Posterior cingulate gyrus (tissue), 11 donors: Measurements from ENCODE around the gene GPR34.
"Not testable (repeated sequence)": the region's sequence is repeated elsewhere in the genome, so short reads cannot be mapped to it uniquely, and the experiment has no call there.

Source experiments
- DNase-seq, 10 donors: peaks; one replicate each; pipeline versions ENCODE4 v3.0.0 to v3.0.0-alpha.2; 2020 to 2021; ENCODE audit warnings: mixed read lengths in 3 of 10
- intact Hi-C: fragments of 100-400 bp; cut with DNase I; formaldehyde crosslinking; loops from one replicate; pipeline ENCODE4 v1.15.1; 2023

Gene GPR34

GRCh38 chrX:41692162-41692749 lies 3.5 kb downstream of the GPR34 start:
- intact Hi-C loops: no loop called here
- DNase-seq: no peak

- no peak for DNase-seq
- intact Hi-C loops: no loop called here
These were observed 4.3 kb downstream of the GPR34 start for GRCh38 chrX:41693024-41693423.

- intact Hi-C loops: no loop called here
- DNase-seq: no peak
These were observed 6.7 kb downstream of the GPR34 start for GRCh38 chrX:41695426-41695825.

- DNase-seq: no peak
- intact Hi-C loops: no loop called here
These were observed 14.8 kb downstream of the GPR34 start for GRCh38 chrX:41703574-41704029.

- intact Hi-C loops: no loop called here
- no peak for DNase-seq
These were observed 16.3 kb downstream of the GPR34 start for GRCh38 chrX:41705042-41705441.

DNA sequence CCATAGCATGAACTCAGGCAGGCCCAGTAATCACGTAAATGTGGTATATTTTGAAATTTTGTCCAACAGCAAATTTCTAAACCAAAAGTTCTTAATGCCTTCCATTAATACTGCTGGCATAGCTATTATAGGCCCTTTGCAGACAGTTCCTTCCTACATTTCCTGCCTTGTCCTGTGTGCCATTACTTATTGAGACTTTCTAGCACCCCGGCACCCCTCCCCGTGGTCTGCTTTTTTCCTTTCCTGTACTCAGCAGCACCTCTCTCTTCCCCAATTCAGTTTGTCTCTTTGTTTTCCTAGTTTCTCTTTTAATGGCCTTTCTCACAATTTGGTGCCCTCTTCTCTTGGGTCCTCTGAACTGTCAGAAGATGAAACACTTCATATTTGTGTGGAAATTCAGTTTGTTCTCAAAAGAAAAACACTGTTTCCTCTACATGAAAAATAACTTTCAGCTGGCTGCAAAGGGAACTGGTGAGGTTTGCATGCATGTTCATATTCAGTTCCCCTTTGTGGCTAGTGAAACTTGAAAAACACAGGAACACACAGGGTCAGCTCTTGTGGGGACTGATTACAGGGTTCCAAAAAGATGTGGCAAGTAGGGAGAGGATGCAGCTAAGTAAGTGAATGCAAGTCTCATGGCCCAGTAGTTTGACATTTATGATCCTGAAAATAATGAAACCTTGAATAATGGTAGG lies 17.1 kb downstream of the GPR34 start:
- intact Hi-C loops: no loop called here
- peak in 1 of 10 donors; percentile 76 for DNase-seq

DNA sequence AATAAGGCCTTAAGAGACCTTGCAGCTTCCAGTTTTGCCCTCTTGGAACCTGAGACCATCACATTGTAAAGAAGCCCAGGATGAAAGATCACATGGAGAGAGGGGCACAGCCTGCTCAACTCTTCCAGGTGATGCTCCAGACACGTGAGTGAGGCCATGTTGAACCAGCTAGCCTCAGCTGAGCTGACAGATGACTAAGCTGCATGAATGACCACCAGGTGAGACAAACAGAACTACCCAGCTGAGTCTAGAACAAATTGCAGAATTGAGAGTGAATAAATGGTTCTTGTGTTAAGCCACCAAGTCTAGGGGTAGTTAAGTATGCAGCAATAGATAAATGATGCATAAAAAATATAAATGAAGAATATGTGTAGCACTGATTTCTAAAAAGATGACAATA lies 18.4 kb downstream of the GPR34 start:
- intact Hi-C loops: no loop called here
- DNase-seq: no peak

DNA sequence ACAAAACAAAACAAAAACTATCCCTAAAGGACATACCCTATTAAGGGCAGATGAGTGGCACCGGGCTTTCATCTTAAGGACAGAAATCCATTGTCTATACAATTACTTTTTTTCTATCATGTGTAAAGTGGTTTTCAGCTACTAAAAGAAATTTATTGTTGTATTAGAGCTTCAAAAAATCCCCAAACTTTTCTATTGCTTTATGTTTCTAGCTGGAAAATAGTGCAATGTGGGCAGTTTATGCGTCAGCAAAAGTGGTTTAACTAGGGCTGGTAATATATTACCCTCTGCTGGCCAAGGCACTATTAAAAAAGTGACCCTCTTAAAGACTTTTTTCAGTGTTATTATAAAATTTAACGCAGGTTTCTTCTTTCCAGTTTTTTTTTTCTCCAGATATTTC lies 19.7 kb downstream of the GPR34 start:
- no peak for DNase-seq
- intact Hi-C loops: no loop called here

DNA sequence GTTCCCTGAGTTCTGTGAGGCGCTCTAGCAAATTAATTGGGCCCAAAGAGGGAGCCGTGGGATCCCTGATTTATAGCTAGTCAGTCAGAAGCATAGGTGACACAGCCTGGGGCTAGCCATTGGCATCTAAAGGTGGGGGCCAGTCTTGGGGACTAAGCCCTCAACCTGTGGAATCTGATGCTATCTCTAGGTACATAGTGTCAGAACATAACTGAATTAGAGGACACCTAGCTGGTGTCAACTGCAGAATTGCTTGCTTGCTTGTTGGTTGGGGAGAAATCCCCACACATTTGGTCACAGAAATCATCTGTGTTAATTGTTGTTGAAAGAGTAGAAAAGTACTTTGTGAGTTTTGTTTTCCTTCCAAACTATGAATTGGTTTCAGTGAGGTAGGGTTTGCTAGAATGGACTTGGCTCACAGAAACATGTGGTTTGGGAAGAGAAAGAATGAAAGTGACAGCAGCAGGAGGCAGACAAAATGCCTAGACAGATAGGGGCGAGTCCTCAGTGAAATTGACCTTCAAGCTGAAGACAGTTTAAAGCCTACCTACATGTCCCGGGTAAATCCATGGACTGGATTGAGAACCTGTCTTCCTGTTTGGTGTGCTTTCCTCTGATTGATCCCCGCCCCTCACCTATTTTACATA lies 22.4 kb downstream of the GPR34 start:
- no peak for DNase-seq
- intact Hi-C loops: no loop called here

- intact Hi-C loops: no loop called here
- no peak for DNase-seq
These were observed 27.4 kb downstream of the GPR34 start for GRCh38 chrX:41716222-41716621.

DNA sequence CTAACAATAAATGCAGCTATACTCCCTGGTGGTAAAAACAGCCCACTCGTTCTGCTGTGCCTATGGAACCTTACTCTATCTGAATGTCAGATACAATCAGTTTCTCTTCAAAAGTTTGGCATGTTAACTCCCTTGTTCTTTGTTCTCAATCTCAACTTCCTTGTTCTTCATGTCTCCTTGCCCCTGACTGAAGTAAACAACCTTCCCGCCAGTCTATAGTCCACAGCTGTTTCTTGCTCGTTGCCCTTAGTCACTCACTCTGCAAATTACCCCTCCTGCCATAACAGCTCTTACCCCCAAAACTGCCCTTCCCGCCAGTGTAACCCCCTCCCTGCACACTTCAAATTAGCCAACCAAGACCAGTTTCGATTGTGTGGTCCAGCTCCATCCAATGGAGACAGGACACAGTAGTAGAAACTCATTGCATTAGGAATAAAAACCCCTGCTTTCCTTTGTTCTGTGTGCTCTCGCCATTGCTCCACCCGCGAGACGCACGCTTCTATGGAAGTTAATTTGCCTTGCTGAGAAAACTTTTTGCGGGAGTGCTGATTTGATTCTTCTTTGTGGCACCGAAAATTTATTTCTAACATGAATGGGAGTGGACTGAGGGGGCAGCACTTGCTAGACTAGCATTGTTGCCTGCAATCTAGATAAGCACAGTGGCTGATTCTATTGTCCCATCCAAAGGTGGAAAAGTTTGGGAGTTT lies 28.1 kb downstream of the GPR34 start:
- intact Hi-C loops: no loop called here
- no peak for DNase-seq

GRCh38 chrX:41718481-41719235 lies 29.9 kb downstream of the GPR34 start:
- no peak for DNase-seq
- intact Hi-C loops: no loop called here

GRCh38 chrX:41719610-41720009 lies 30.8 kb downstream of the GPR34 start:
- intact Hi-C loops, DNase-seq: not testable (repeated sequence)

DNA sequence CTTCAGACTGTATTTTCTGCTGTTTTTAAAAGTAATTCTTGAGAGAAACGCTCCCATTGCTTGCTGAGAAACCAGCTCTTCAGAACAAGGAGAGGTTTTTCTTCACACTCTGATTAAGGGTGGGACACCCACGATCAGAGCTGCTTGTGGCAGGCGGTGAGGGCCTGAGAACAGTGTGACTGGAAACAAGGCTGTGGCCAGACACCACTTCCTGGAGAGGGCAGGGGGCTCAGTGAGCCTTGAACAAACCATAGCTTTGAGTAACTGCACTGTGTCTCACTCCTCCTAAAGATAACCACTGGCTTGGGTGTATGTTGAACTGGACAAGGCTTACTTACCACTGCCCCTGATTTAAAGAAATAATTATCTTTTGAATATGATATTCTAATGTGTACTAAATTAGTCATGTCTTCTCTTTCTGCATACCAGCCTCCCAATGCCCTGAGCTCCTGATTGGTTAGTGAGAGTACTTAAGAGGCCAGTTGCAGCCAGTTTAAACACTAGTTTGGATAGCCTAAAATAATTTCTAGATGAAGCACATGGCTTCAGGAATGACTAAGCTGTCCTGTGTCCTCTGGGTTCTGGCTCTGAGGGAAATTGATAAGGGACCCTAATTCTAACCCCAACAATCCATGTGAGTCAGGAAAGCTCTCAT lies 31.5 kb downstream of the GPR34 start:
- peak in 1 of 10 donors; percentile 75 for DNase-seq

DNA sequence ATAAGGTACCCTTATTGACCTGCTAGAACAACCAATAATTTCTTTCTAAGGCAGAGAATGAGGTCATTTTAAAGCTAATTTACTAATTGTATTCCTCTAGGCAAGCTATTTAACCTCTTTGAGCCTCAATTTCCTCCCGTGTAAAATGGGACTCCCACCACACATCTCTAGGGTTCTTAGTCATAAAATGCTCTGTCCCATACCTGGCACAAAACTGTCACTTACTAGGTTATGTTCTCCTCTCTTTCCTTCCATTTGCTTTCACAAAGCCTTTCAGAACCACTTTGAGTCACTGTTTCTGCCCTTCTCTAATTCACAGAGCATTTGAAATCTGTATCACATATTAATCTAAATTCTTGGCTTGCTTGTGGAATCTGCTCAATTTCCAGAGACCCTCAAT lies 32.8 kb downstream of the GPR34 start:
- no peak for DNase-seq
- intact Hi-C loops: no loop called here

More for the DNA sequence above, 31.5 kb downstream of the GPR34 start:
- intact Hi-C loops: no loop called here

DNA sequence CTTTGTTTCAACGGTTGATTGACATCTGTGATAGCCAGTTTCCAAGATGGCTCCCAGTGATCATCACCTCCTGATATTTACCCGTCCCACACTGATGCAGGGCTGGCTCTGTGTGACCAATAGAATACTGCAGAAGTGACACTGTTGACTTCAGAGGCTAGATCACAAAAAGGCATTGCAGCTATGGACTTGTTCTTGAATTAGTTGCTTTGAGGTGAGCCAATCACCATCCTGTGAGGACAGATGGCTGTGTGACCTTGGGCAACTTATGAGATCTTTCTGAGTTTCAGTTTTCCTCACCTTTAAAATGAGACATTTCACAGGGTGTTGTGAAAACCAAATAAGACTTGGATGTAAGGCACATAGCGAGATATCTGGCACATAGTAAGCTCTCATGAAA lies 33.4 kb downstream of the GPR34 start:
- DNase-seq: no peak
- intact Hi-C loops: no loop called here

DNA sequence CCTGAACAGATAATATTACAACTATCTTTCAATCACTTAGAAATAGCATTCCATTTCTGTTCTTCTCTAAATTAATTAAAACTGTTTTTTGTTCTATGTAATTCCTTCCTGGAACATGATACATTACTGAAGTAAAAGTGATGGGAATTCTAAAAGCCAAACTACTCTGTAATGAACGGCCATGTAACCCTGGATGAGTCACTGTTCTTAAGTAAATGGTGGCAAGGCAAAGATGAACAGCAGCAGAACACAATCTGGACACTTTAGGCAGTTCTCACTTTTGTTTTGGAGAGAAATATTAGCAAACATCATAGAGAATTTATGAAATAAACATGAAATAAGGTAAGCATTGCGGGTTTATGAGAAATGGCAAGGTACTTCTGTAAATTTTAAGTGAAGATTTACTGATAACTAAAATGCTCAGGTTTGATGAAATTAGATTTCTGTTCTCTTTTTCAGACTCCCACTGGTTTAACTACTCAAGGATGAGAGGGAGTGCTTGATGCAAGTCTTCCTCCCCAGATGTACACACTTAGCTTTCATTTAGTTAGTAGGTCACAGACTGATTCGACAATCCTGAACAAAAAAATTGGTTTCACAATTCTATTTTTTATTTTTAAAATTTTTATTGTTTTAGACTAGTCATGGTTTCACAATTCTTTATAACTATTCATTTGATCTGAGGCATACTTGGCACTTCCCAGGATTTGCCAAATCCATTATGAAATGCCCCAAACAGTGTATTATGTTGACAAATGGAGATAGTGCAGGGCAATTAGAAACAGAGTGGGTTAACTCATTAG lies 34.2 kb downstream of the GPR34 start:
- intact Hi-C loops: no loop called here
- DNase-seq: no peak

- DNase-seq: no peak
- intact Hi-C loops: no loop called here
These were observed 35.1 kb downstream of the GPR34 start, which contains the start of gene GPR82 for GRCh38 chrX:41723826-41724225. TSS of gene GPR82 (plus strand) at chrX:41724181. CDS start at chrX:41727027, 2,846 bp downstream.

- intact Hi-C loops: no loop called here
- no peak for DNase-seq
These were observed 39.4 kb downstream of the GPR34 start for GRCh38 chrX:41728125-41728524.
